Activated CD4-positive, CD25-positive, alpha-beta regulatory T cell treated with anti-CD3 and anti-CD28 coated beads, Interleukin-2, amount 50 U/mL, for 24 hours (primary cell): ENCODE measurements around the gene ODR4.
"Not testable (repeated sequence)": the region's sequence is repeated elsewhere in the genome, so short reads cannot be mapped to it uniquely, and the experiment has no call there.

Experiments used
- ATAC-seq, 2 donors: fragments of 150-1000 bp; cut with Tn5 transposase; one replicate each; pipeline ENCODE4 v1.10.0; 2021; ENCODE audit warnings: mild to moderate bottlenecking in 1 of 2, moderate library complexity in 1 of 2

The ODR4 gene

GRCh38 chr1:186375152-186375928 lies at the start of gene ODR4, which contains the start of gene TPR:
ODR4 (plus strand) TSS chr1:186375838; CDS start chr1:186379786, 3,948 bp downstream.
TPR (minus strand) TSS chr1:186375253; CDS start chr1:186375028, 225 bp downstream.
- ATAC-seq = peak; percentile 88 to 89

GRCh38 chr1:186326009-186326408 lies 49.6 kb upstream of the ODR4 start:
- ATAC-seq = no peak

DNA sequence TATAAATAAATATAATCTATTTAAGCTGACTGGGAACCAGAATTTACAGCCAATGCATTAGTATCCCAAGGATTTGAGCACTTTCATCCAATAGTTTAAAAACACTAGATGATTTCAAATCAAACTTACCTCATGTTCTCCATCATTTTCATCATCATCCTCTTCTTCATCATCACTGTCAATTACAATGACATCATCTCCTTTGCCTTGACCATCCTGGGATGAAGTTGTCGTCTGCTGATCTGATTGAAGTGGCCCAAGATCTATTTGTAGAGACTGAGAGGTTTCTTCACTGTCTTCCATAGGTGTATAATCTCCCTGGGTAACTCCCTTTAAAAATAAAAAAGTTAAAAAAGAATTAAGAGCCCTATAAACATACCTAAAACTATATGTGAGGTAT lies 48.3 kb upstream of the ODR4 start:
- ATAC-seq = no peak

GRCh38 chr1:186330758-186331157 lies 44.9 kb upstream of the ODR4 start:
- no peak for ATAC-seq

- ATAC-seq = no peak
These were observed 38.1 kb upstream of the ODR4 start for GRCh38 chr1:186337554-186337953.

DNA sequence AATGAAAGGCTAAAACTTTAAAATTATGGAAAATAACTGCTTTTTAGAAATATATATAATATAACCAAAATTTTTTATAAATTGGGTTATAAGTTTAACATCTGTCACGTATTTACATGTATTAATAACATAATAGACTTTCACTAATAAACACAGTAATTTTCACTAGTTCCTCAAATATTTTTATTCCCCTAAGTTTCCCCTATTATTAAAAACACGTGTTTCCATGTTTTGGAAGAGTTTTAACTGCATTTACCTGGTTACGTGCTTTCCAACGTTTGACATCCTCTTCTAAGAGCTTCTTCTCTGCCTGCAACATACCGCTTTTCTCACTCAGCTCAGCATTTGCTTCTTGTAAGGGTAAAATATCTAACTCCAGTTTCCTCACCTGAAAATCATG lies 34.9 kb upstream of the ODR4 start:
- ATAC-seq = no peak

- not testable (repeated sequence) for ATAC-seq
These were observed 27.6 kb upstream of the ODR4 start for GRCh38 chr1:186347837-186348691.

- peak; percentile 4 to 7 for ATAC-seq
These were observed 1.1 kb upstream of the ODR4 start for GRCh38 chr1:186374303-186375151.

- peak; percentile 5 to 6 for ATAC-seq
These were observed 286 bp downstream of the ODR4 start for GRCh38 chr1:186375929-186376319.

- no peak for ATAC-seq
These were observed 11.2 kb downstream of the ODR4 start for GRCh38 chr1:186386725-186387383.

GRCh38 chr1:186390925-186391324 lies 15.3 kb downstream of the ODR4 start:
- ATAC-seq = no peak

GRCh38 chr1:186391841-186392240 lies 16.2 kb downstream of the ODR4 start:
- no peak for ATAC-seq

GRCh38 chr1:186392711-186393110 lies 17.1 kb downstream of the ODR4 start:
- not testable (repeated sequence) for ATAC-seq

DNA sequence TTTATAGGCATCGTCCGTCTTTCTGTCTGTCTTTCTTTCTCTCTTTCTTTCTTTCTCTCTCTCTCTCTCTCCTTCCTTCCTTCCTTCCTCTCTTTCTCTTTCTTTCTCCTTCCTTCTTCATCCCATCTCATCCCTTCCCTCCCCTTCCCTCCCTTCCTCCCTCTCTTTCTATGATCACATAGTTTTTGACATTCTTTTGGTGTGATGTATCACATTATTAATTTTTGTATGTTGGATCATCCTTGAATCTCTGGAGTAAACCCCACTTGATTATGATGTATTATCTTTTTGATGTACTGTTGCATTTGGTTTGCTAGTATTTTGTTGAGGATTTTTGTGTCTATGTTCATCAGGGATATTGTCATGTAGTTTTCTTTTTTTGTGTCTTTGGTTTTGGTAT lies 25.8 kb downstream of the ODR4 start:
- not testable (repeated sequence) for ATAC-seq

DNA sequence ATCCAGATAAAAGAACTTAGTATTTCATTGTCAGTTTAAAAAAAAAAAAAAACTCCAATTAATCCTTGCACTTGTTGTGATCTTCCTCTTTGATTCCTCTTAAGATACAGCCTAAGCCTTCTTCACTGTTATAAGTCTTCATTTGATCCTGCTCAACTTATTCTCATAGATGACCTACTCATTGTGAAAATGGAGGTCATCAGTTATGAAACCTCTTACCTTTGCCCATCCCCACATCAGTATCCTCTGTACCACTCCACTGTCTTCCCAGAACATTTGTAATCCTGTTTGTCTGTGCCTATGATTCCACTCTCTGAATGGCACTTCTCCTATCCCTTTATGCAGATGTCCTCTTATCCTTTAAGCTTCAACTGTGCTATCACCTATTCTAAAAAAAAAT lies 28.0 kb downstream of the ODR4 start:
- ATAC-seq = no peak

GRCh38 chr1:186404454-186405051 lies 28.9 kb downstream of the ODR4 start:
- peak; percentile 17 to 83 for ATAC-seq

- ATAC-seq = no peak
These were observed 33.5 kb downstream of the ODR4 start for GRCh38 chr1:186409091-186409490.

- no peak for ATAC-seq
These were observed 37.7 kb downstream of the ODR4 start for GRCh38 chr1:186413319-186413718.

- ATAC-seq = no peak
These were observed 42.9 kb downstream of the ODR4 start for GRCh38 chr1:186418503-186418902.

- ATAC-seq = no peak
These were observed 44.7 kb downstream of the ODR4 start for GRCh38 chr1:186420311-186420710.

- ATAC-seq = peak; percentile 44 to 45
These were observed 45.3 kb downstream of the ODR4 start for GRCh38 chr1:186420923-186421322.

- no peak for ATAC-seq
These were observed 45.8 kb downstream of the ODR4 start for GRCh38 chr1:186421446-186421845.
